ENCODE results near the gene SLC22A7.
A peak's percentile ranks its signal among the peaks of the same experiment; 100 is the strongest.
"Not testable (repeated sequence)": the region's sequence is repeated elsewhere in the genome, so short reads cannot be mapped to it uniquely, and the experiment has no call there.

The SLC22A7 gene

GRCh38 chr6:43303751-43304331 is 5.8 kb downstream of the SLC22A7 start:
- DNase-seq = peak; percentile 33

- no peak for DNase-seq
Observed at GRCh38 chr6:43304361-43304760, 6.3 kb downstream of the SLC22A7 start.

GRCh38 chr6:43304882-43305281 is 6.8 kb downstream of the SLC22A7 start:
- no peak for DNase-seq

- no peak for DNase-seq
Observed at GRCh38 chr6:43306086-43306485, 8.0 kb downstream of the SLC22A7 start.

- no peak for DNase-seq
Observed at GRCh38 chr6:43307451-43308100, 9.5 kb downstream of the SLC22A7 start.

- peak; percentile 81 for DNase-seq
Observed at GRCh38 chr6:43308101-43308989, 10.3 kb downstream of the SLC22A7 start, which contains the start of gene CRIP3. TSS of gene CRIP3 (minus strand) at chr6:43308826. CDS start at chr6:43308792, 34 bp downstream.

GRCh38 chr6:43308990-43309477 is 11.0 kb downstream of the SLC22A7 start:
- DNase-seq = no peak

GRCh38 chr6:43310134-43310533 is 12.1 kb downstream of the SLC22A7 start:
- DNase-seq = no peak

- DNase-seq = no peak
Observed at GRCh38 chr6:43310624-43311023, 12.6 kb downstream of the SLC22A7 start.

- no peak for DNase-seq
Observed at GRCh38 chr6:43311666-43312065, 13.6 kb downstream of the SLC22A7 start.

- no peak for DNase-seq
Observed at GRCh38 chr6:43313813-43314212, 15.8 kb downstream of the SLC22A7 start.

GRCh38 chr6:43318011-43318410 is 20.0 kb downstream of the SLC22A7 start:
- DNase-seq = no peak

- no peak for DNase-seq
Observed at GRCh38 chr6:43325876-43326275, 27.8 kb downstream of the SLC22A7 start.

GRCh38 chr6:43328528-43328927 is 30.5 kb downstream of the SLC22A7 start:
- DNase-seq = no peak

- DNase-seq = no peak
Observed at GRCh38 chr6:43331470-43331869, 33.4 kb downstream of the SLC22A7 start.

- DNase-seq = no peak
Observed at GRCh38 chr6:43331891-43332290, 33.8 kb downstream of the SLC22A7 start.

GRCh38 chr6:43334466-43335095 is 36.5 kb downstream of the SLC22A7 start:
- peak; percentile 82 for DNase-seq

- peak; percentile 60 for DNase-seq
Observed at GRCh38 chr6:43335469-43335868, 37.4 kb downstream of the SLC22A7 start.

- DNase-seq = no peak
Observed at GRCh38 chr6:43336382-43336781, 38.3 kb downstream of the SLC22A7 start.

GRCh38 chr6:43338243-43338642 is 40.2 kb downstream of the SLC22A7 start:
- no peak for DNase-seq

- no peak for DNase-seq
Observed at GRCh38 chr6:43339168-43339567, 41.1 kb downstream of the SLC22A7 start.

GRCh38 chr6:43346243-43346642 is 48.2 kb downstream of the SLC22A7 start:
- DNase-seq = not testable (repeated sequence)

GRCh38 chr6:43347021-43347420 is 49.0 kb downstream of the SLC22A7 start:
- DNase-seq = no peak
